Fibroblast of lung (primary cell): ENCODE measurements around the gene HS1BP3.

Experiments used
- CTCF ChIP-seq, 2 donors: IDR thresholded peaks in 1 of 2; conservative IDR thresholded peaks in 1 of 2; 1 replicate in 1 of 2; 2 replicates in 1 of 2; pipeline ENCODE4 v1.5.1; 2011 to 2012; ENCODE audit warnings: low read length in 2 of 2, control low read depth in 1 of 2, inconsistent platforms in 1 of 2, low read depth in 1 of 2, mild to moderate bottlenecking in 1 of 2
- EZH2 ChIP-seq: IDR thresholded peaks from 2 replicates; pipeline ENCODE4 v1.5.1; 2012; ENCODE audit warnings: low read length, control low read depth, mild to moderate bottlenecking; ENCODE audit errors: missing control alignments

GRCh38 chr2:20669562-20670314, 18.8 kb upstream of the HS1BP3 start:
- TF ChIP-seq EZH2 (no peak), CTCF (conservative IDR thresholded peaks at IDR 0.05 in 1 of 2, IDR thresholded peaks at IDR 0.05 in 1 of 2; ENCODE audit: low read depth in 1 of 2, low read length in 2 of 2) (no peak)
